Ovary (tissue), 9 donors: ENCODE results near the gene ERC1. TPM values are rescaled to one million over a fixed set of nuclear protein-coding genes. Genes with fewer than 3 reads are reported as not detected.

Experiments used
- DNase-seq, 5 donors: peaks; one replicate each; pipeline ENCODE4 v3.0.0-alpha.2; 2019 to 2020
- H3K27ac ChIP-seq, 2 donors: fragments of 200-600 bp; one replicate each; pipeline versions ENCODE4 v1.5.1 to v1.8.0; 2019 to 2022
- H3K27me3 ChIP-seq: fragments of 200-600 bp; one replicate; pipeline ENCODE4 v1.8.0; 2022
- H3K36me3 ChIP-seq: fragments of 200-600 bp; sonication (generic); one replicate; pipeline ENCODE4 v1.5.1; 2019
- H3K4me1 ChIP-seq: one replicate; pipeline ENCODE4 v1.8.1; 2013; ENCODE audit warnings: mild to moderate bottlenecking, moderate library complexity; ENCODE audit not compliant: insufficient read depth
- H3K4me3 ChIP-seq: fragments of 200-600 bp; sonication (generic); one replicate; pipeline ENCODE4 v1.5.1; 2017
- H3K9me3 ChIP-seq, 2 donors: fragments of 200-600 bp in 1 of 2; sonication (generic) in 1 of 2; one replicate each; pipeline versions ENCODE4 v1.5.1 to v1.8.1; 2013 to 2019; ENCODE audit warnings: mild to moderate bottlenecking in 1 of 2, moderate library complexity in 1 of 2
- EP300 ChIP-seq: sonication (generic); formaldehyde crosslinking; IDR thresholded peaks from one replicate; pipeline ENCODE4 v1.6.1; 2017; ENCODE audit warnings: antibody characterized with exemption
- POLR2A ChIP-seq: fragments of 450-650 bp; IDR thresholded peaks from one replicate; pipeline ENCODE4 v1.6.1; 2017; ENCODE audit warnings: antibody characterized with exemption, mild to moderate bottlenecking, moderate library complexity
- WGBS, 3 donors: extraction: QIAGEN DNeasy Blood & Tissue Kit in 1 of 3; methylation state at CpG; one replicate each; pipeline versions ENCODE4 v1.1.5 to v1.1.7; 2013 to 2017; 5-methylcytosine and 5-hydroxymethylcytosine counted together
- intact Hi-C, 4 donors: fragments of 100-400 bp; cut with DNase I; formaldehyde crosslinking; loops; one replicate each; pipeline versions ENCODE4 v1.11.0 to v1.15.1; 2022 to 2023
- polyA plus RNA-seq, 2 donors: library from polyadenylated mRNA; stranded (reverse); fragments of 200-250 nt in 1 of 2; fragments of 350-450 nt in 1 of 2; fragmentation: Illumina TruSeq in 1 of 2; extraction: RNeasy Lipid Tissue Mini Kit (QIAGEN cat#74804) in 1 of 2; gene quantifications; one replicate each; pipeline ENCODE4 v1.2.3, GENCODE V29; 2013 to 2014
- total RNA-seq, 7 donors: library from RNA; depleted of rRNA in 2 of 7; stranded (reverse); fragments of >200 nt in 2 of 7; fragmentation: NEBNext Ultra II Directional in 3 of 7; extraction: Animal tissue kit (Norgen Biotek cat#: 25700) in 3 of 7; gene quantifications; one replicate each; pipeline versions ENCODE4 v1.1.0 to v1.2.4, GENCODE V29; 2016 to 2023
- TF ChIP-seq, protein P1 (sequence below), 3 donors: fragments of 450-650 bp in 2 of 3; fragments of 200-600 bp in 1 of 3; IDR thresholded peaks; one replicate each; pipeline versions ENCODE4 v1.5.1 to v1.8.0; 2016 to 2022; ENCODE audit warnings: antibody characterized with exemption in 3 of 3, mild to moderate bottlenecking in 1 of 3
- donor health status: DM: no; HTN: no; CAD: no; lungs with moderate emphysema.
- donor health status: DM: no; HTN: no; CAD: no.
- donor health status: Bipolar disorder and iron deficiency.
- donor health status: DM: yes; HTN: yes; CAD: no.
- donor health status: DM: no; HTN: no; CAD: no.
- donor health status: DM: yes; HTN: yes; CAD: no.

Gene ERC1
- total and polyA plus RNA-seq, 9 donors = 10.4 to 65.2 (median 51.6) TPM

GRCh38 chr12:1494856-1495255 is 503.8 kb downstream of the ERC1 start:
- intact Hi-C loops = no loop called here
- WGBS, 3 donors = 92 to 97% (median 96%) methylated on average over 7 of the region's 7 CpGs
- DNase-seq = no peak
- Histone ChIP-seq H3K4me3 (no peak overlapping the region), H3K27me3 (no peaks in the 10 kb centered on the region), H3K27ac (no peak overlapping the region), H3K4me1 (peaks cover 1% of the 10 kb centered on the region), H3K9me3 (no peaks in the 10 kb centered on the region), H3K36me3 (no peaks in the 10 kb centered on the region)
- TF ChIP-seq, protein P1, sequence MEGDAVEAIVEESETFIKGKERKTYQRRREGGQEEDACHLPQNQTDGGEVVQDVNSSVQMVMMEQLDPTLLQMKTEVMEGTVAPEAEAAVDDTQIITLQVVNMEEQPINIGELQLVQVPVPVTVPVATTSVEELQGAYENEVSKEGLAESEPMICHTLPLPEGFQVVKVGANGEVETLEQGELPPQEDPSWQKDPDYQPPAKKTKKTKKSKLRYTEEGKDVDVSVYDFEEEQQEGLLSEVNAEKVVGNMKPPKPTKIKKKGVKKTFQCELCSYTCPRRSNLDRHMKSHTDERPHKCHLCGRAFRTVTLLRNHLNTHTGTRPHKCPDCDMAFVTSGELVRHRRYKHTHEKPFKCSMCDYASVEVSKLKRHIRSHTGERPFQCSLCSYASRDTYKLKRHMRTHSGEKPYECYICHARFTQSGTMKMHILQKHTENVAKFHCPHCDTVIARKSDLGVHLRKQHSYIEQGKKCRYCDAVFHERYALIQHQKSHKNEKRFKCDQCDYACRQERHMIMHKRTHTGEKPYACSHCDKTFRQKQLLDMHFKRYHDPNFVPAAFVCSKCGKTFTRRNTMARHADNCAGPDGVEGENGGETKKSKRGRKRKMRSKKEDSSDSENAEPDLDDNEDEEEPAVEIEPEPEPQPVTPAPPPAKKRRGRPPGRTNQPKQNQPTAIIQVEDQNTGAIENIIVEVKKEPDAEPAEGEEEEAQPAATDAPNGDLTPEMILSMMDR (IDR thresholded peaks at IDR 0.05) = no peak
- no peak for TF ChIP-seq EP300
- no peak for TF ChIP-seq POLR2A

- Histone ChIP-seq H3K27ac (peak overlapping the region in 1 of 2 donors; percentile 17), H3K9me3 (no peaks in the 10 kb centered on the region), H3K4me1 (peaks cover 5% of the 10 kb centered on the region), H3K4me3 (peak overlapping the region; percentile 10), H3K36me3 (no peaks in the 10 kb centered on the region), H3K27me3 (no peaks in the 10 kb centered on the region)
- 13 to 25% (median 18%) methylated on average over 23 of the region's 23 CpGs for WGBS, 3 donors
- intact Hi-C loops = no loop called here
- DNase-seq = no peak
- TF ChIP-seq POLR2A = no peak
- TF ChIP-seq, protein P1 (IDR thresholded peaks at IDR 0.05) = no peak
Measured at GRCh38 chr12:1496162-1496900, 505.3 kb downstream of the ERC1 start.

DNA sequence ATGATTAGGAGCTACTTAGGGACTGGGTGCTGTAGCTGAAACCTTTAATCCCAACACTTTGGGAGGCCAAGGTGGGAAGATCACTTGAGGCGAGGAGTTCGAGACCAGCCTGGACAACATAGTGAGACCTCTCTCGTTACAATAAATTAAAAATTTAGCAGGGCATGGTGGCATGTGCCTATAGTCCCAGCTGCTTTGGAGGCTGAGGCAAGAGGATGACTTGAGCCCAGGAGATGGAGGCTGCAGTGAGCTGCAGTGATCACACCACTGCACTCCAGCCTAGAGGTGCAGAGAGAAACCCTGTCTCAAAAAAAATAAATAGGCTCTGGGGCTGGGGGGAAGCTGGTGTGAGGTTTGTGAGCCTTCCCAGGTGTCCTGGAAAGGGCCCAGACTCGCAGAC is 506.1 kb downstream of the ERC1 start:
- Histone ChIP-seq H3K27ac (no peak overlapping the region), H3K4me3 (no peak overlapping the region), H3K4me1 (peaks cover 5% of the 10 kb centered on the region), H3K36me3 (no peaks in the 10 kb centered on the region), H3K27me3 (no peaks in the 10 kb centered on the region), H3K9me3 (no peaks in the 10 kb centered on the region)
- 66 to 84% (median 72%) methylated on average over 4 of the region's 4 CpGs for WGBS, 3 donors
- DNase-seq = no peak
- intact Hi-C loops = no loop called here
- TF ChIP-seq EP300 (no peak), POLR2A (no peak)
- TF ChIP-seq, protein P1 (IDR thresholded peaks at IDR 0.05) = no peak

GRCh38 chr12:1498199-1498740 is 507.2 kb downstream of the ERC1 start:
- intact Hi-C loops = no loop called here

More at GRCh38 chr12:1498199-1498740, 507.2 kb downstream of the ERC1 start:
- peaks cover 5% of the 10 kb centered on the region for H3K4me1 ChIP-seq
- H3K4me3 ChIP-seq = no peak overlapping the region
- H3K36me3 ChIP-seq = no peaks in the 10 kb centered on the region
- WGBS, 3 donors = 73 to 85% (median 74%) methylated on average over 18 of the region's 18 CpGs
- no peak for DNase-seq
- H3K27ac ChIP-seq = no peak overlapping the region
- no peaks in the 10 kb centered on the region for H3K9me3 ChIP-seq
- no peak for TF ChIP-seq EP300
- TF ChIP-seq POLR2A = no peak
- TF ChIP-seq, protein P1 (IDR thresholded peaks at IDR 0.05) = no peak
- H3K27me3 ChIP-seq = no peaks in the 10 kb centered on the region
